GM19025 (cell line): Measurements from ENCODE around the gene RNF212.

Source experiments
- ATAC-seq: cut with Tn5 transposase; IDR thresholded peaks from one replicate; pipeline ENCODE4 v1.9.1; 2021; ENCODE audit warnings: mild to moderate bottlenecking, low read depth, moderate library complexity; ENCODE audit not compliant: unreplicated experiment

Gene RNF212

GRCh38 chr4:1039493-1040343 is 73.6 kb downstream of the RNF212 start:
- ATAC-seq = no peak

DNA sequence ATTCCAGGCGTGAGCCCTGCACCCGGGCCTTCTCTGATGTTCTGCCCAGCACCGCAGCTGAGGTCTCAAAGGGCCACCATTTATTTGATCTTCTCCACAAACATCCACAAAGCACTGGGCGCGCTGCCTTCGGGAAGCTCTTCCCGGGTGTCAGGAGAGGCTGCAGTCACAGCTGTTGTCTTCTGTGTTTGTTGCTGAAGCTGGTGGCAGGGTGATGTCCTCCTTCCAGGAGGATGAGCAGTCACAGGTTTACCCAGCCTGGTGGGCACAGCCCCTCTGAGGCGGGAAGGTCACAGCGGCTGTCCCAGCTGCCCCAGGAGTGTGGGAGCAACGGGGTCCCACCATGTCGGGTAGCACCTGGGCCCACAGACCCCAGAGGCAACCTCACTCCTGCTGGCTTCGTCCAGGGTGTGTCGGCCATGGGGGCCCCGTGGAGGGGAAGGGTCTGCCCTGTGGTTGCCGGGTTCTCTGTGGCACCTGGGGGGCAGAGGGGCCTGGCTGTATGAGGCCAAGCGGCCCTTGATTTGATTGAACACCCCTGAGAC is 74.3 kb downstream of the RNF212 start:
- no peak for ATAC-seq

DNA sequence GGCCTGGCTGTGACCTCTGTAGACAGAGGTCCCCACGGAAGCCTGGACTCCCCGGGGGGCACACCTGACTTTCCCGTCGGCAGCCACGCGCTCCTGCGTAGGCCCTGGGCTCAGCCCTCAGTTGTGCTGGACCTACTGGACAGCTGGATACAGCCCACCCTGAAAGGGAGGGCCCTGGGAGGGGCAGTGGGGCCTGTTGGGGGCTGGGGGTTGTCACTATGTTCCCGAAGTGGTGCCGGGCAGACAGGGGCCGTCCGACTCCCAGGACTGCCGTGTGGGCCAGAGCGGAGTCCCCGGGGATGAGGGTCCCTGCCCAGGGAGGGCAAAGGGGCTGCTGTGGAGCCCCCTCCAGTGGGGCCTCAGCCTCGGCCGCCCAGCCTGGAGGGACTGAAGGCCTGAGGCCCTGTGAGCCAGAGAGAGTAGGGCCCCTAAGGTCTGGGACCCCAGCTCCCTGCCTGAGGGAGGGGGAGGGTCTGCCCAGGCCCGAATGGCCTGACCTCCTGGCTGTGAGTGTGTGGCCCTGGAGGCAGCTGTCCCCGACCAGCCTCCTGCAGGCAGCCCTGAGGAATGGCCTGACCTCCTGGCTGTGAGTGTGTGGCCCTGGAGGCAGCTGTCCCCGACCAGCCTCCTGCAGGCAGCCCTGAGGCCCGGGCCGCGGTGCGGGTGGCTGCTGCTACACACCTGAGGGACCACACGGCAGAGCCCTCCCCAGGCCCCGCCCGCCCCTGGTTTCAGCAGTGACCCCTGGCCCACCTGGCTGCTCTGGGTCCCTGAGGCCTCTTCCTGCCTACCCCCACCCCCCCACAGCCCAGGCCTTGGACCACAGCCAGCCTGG is 76.2 kb downstream of the RNF212 start:
- no peak for ATAC-seq

DNA sequence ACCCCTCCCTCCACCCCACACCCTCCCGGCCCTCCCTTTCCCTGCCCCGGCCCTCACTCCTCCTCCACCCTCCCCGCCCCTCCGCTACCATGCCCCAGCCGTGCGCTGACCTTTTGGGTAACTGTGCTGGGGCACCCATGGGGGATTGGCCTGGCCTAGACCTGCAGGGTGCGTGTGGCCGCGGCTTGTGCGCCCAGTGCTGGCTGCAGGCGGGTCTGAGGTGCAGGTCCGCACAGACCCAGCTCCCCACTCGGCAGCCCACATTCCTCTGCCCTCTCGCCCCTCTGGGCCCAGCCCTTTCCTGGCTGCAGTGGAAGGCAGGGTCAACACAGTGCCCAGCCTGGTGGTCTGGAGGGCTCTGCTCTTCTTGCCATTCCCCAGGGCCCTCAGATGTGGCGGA is 77.3 kb downstream of the RNF212 start:
- ATAC-seq = no peak

- no peak for ATAC-seq
Observed at GRCh38 chr4:1035510-1035909, 77.9 kb downstream of the RNF212 start.

GRCh38 chr4:1033840-1034551 is 79.4 kb downstream of the RNF212 start:
- no peak for ATAC-seq

GRCh38 chr4:1032861-1033260 is 80.5 kb downstream of the RNF212 start:
- no peak for ATAC-seq

- no peak for ATAC-seq
Observed at GRCh38 chr4:1031956-1032795, 81.2 kb downstream of the RNF212 start.

GRCh38 chr4:1031346-1031745 is 82.0 kb downstream of the RNF212 start:
- no peak for ATAC-seq

- no peak for ATAC-seq
Observed at GRCh38 chr4:1030559-1030958, 82.8 kb downstream of the RNF212 start.

GRCh38 chr4:1030031-1030430 is 83.3 kb downstream of the RNF212 start:
- ATAC-seq = no peak

DNA sequence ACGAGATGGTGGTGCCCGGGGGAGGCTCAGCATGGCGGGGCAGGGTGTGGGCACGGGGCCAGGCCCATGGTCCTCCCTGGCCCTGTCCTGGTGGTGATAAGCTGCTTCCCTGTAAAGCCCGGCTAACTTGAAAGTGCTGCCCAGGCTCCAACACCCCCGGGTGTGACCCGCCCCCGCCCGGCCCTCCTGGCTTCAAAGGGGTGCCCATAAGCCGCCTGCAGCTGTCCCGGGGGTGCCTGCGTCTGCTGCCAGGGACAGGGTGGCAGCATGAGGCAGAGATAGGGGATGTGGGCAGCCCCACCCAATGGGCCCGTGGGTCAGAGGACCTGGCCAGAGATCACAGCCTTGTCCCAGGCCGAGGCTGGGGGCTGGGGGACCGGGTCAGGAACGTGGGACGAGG is 83.8 kb downstream of the RNF212 start:
- no peak for ATAC-seq

- ATAC-seq = no peak
Observed at GRCh38 chr4:1028574-1029220, 84.7 kb downstream of the RNF212 start.

GRCh38 chr4:1027915-1028238 is 85.5 kb downstream of the RNF212 start:
- no peak for ATAC-seq

- no peak for ATAC-seq
Observed at GRCh38 chr4:1027219-1027914, 86.0 kb downstream of the RNF212 start.

DNA sequence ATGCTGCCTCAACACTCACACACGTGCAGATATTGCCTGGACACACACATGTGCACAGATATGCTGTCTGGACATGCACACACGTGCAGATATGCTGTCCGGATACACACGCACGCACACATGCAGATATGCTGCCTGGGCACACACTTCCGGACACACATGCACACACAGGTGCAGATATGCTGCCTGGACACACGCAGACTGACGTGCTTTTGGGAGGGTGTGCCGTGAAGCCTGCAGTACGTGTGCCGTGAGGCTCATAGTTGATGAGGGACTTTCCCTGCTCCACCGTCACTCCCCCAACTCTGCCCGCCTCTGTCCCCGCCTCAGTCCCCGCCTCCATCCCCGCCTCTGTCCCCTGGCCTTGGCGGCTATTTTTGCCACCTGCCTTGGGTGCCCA is 87.2 kb downstream of the RNF212 start:
- no peak for ATAC-seq

GRCh38 chr4:1024882-1025545 is 88.3 kb downstream of the RNF212 start:
- no peak for ATAC-seq
